Hindlimb muscle (tissue), 1 donor: ENCODE results near the gene GPR137. TPM values are rescaled to one million over a fixed set of nuclear protein-coding genes. Genes with fewer than 3 reads are reported as not detected.
"Not testable (repeated sequence)": the region's sequence is repeated elsewhere in the genome, so short reads cannot be mapped to it uniquely, and the experiment has no call there.

Source experiments
- DNase-seq: peaks from one replicate; pipeline ENCODE4 v3.0.0-alpha.2; 2013
- polyA plus RNA-seq: library from polyadenylated mRNA; unstranded; fragments of 120-200 nt; gene quantifications from one replicate; pipeline ENCODE4 v1.2.1, GENCODE V29; 2013; ENCODE audit not compliant: insufficient read length

Gene GPR137
- polyA plus RNA-seq, 1 donor, result 23.1 TPM

GRCh38 chr11:64304316-64305072, 18.8 kb downstream of the GPR137 start:
- peak; percentile 83 for DNase-seq

GRCh38 chr11:64305075-64305690, 19.5 kb downstream of the GPR137 start, which contains the start of gene ESRRA:
Gene ESRRA, plus strand, starts transcription at chr11:64305524. Its CDS starts 1,656 bp downstream, at chr11:64307180.
- DNase-seq, result peak; percentile 99

- DNase-seq, result no peak
Measured at GRCh38 chr11:64305691-64306562, 20.3 kb downstream of the GPR137 start.

GRCh38 chr11:64306563-64306875, 20.9 kb downstream of the GPR137 start:
- DNase-seq, result no peak

DNA sequence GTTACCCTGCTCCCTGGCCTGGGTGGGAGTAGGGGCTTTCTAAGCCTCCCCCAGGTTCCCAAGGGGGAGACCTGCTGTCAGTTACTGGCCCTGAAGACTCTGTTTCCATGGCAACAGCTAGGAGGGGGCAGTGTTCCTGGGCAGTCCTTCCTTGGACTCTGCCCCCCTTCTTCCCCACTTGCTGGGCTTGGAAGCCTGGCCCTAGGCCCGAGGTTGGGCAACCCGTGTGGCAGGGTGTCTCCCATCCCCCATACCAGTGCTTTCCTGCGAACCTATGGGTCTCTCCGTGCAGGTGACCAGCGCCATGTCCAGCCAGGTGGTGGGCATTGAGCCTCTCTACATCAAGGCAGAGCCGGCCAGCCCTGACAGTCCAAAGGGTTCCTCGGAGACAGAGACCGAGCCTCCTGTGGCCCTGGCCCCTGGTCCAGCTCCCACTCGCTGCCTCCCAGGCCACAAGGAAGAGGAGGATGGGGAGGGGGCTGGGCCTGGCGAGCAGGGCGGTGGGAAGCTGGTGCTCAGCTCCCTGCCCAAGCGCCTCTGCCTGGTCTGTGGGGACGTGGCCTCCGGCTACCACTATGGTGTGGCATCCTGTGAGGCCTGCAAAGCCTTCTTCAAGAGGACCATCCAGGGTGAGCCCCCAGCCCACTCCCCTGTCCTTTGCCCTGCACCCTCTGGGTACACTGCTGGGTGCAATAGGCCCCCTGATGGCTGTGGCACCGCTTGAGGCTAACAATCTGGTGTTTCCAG, 21.4 kb downstream of the GPR137 start:
- no peak for DNase-seq

GRCh38 chr11:64307795-64308194, 22.1 kb downstream of the GPR137 start:
- DNase-seq, result not testable (repeated sequence)

- DNase-seq, result no peak
Measured at GRCh38 chr11:64312947-64313346, 27.3 kb downstream of the GPR137 start.

GRCh38 chr11:64313491-64314145, 28.0 kb downstream of the GPR137 start:
- no peak for DNase-seq

- no peak for DNase-seq
Measured at GRCh38 chr11:64314146-64314804, 28.6 kb downstream of the GPR137 start.

DNA sequence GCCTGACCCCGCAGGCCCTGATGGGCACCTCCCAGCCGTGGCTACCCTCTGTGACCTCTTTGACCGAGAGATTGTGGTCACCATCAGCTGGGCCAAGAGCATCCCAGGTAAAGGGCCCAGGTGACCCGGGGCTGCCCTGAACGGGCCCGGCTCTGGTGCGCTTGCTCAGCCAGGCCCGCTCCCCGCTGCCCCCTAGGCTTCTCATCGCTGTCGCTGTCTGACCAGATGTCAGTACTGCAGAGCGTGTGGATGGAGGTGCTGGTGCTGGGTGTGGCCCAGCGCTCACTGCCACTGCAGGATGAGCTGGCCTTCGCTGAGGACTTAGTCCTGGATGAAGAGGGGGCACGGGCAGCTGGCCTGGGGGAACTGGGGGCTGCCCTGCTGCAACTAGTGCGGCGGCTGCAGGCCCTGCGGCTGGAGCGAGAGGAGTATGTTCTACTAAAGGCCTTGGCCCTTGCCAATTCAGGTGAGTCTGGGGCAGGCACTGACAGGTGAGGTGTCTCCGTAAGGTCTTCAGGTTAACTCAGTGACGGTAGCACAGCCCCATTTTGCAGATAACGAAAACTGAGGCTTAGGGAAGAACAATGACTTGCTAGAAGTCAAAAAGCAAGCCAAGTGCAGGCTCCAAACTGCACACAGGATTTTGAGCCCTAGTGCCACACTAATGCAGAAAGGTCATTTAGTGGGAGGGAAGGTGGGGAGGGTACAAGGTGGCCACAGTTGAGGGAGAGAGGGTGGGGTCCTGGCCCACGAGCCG, 29.3 kb downstream of the GPR137 start:
- no peak for DNase-seq

- not testable (repeated sequence) for DNase-seq
Measured at GRCh38 chr11:64315667-64316526, 30.2 kb downstream of the GPR137 start.

DNA sequence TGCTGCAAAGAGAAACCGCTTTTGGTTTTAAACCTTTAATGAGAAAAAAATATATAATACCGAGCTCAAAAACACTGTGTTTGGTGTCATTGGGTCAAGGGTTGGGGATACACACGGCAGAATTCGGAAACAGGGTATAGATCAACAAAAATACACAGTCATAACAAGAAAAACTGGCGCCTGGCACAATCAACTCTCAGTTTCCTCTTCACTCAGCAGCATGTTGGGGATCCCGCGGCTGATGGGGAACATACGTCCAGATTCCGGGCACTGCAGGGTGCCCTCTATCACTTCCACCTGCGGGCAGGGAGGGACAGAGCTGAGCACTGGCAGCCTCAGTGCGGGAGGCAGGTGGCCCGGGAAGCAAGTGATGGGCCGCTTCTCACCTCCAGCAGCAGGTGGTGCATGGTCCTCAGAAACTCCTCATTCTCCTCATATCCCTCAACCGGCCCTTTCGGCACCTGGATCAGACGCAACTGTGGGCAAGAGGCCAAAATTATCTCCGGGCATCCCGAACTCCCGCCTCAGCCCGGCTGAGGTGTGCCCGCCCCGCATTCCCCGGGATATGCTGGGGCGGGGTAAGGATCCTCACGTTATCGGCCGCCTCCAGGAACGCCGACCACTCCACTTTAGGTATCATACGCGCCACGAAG, 31.1 kb downstream of the GPR137 start:
- DNase-seq, result no peak

- peak; percentile 96 for DNase-seq
Measured at GRCh38 chr11:64317325-64317960, 31.8 kb downstream of the GPR137 start, which contains the start of gene TRMT112. Gene TRMT112, minus strand, starts transcription at chr11:64317559. Its CDS starts 33 bp downstream, at chr11:64317526.

- peak; percentile 97 for DNase-seq
Measured at GRCh38 chr11:64317961-64318765, 32.5 kb downstream of the GPR137 start, which contains the start of gene PRDX5. Gene PRDX5, plus strand, starts transcription at chr11:64318121. Its CDS starts 95 bp downstream, at chr11:64318216.

- no peak for DNase-seq
Measured at GRCh38 chr11:64318766-64319761, 33.4 kb downstream of the GPR137 start.

- DNase-seq, result no peak
Measured at GRCh38 chr11:64320556-64320955, 34.9 kb downstream of the GPR137 start.
